Hindlimb muscle (tissue), 1 donor: Measurements from ENCODE around the gene GHDC. TPM values are rescaled to one million over a fixed set of nuclear protein-coding genes. Genes with fewer than 3 reads are reported as not detected.
A peak's percentile ranks its signal among the peaks of the same experiment; 100 is the strongest.

ENCODE experiments used
- DNase-seq: peaks from one replicate; pipeline ENCODE4 v3.0.0-alpha.2; 2013
- polyA plus RNA-seq: library from polyadenylated mRNA; unstranded; fragments of 120-200 nt; gene quantifications from one replicate; pipeline ENCODE4 v1.2.1, GENCODE V29; 2013; ENCODE audit not compliant: insufficient read length

Gene GHDC
- polyA plus RNA-seq, 1 donor = 14.4 TPM

GRCh38 chr17:42181851-42182207, 12.5 kb downstream of the GHDC start:
- DNase-seq = no peak

GRCh38 chr17:42180922-42181850, 13.1 kb downstream of the GHDC start, which contains the start of gene KCNH4:
Gene KCNH4 (minus strand): TSS chr17:42181142. CDS start chr17:42180945, 197 bp downstream.
- peak; percentile 30 for DNase-seq

DNA sequence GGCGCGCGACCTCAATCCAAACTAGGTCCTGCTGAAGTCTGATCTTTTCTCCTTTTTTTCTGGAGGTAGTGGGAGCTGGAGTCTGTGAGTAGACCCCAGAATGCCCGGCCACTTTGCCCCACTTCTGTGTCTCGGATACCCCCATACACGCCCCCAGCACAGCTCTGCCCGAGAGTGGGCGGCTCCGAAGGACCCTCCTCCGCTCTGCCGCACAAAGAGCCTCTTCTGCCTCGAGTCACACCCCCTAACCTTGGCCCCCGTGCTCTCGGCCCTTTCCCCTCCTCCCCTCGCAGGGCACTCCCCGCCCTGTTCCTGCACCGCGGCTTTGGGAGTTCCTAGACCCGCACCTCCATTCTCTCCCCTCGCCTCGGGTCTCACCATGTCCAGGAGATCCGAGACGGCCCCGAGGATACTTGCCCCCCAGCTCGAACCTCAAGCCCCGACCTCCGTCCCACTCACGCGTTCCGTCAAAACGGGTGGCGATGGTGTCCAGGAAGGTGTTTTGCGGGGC, 13.8 kb downstream of the GHDC start:
- DNase-seq = no peak

GRCh38 chr17:42179911-42180410, 14.3 kb downstream of the GHDC start:
- no peak for DNase-seq

DNA sequence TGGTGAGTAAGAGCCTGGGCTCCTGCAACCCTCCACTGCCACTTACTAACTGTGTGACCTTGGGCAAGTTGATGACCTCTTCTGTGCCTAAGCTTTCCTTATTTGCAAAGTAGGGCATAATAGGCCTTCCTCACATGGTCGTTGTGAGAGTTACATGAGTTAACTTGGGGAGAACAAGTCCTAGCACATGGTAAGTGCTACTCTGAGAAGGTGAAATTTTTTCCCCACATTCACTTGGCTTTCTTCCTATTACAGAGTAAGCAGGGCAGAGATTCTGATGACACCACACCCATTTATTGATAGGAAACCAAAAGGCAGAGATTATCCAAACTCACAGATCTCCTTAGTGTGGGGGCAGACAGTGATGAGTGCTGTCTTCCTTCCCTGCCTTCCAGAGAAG, 15.0 kb downstream of the GHDC start:
- DNase-seq = no peak

- no peak for DNase-seq
These were observed 15.5 kb downstream of the GHDC start for GRCh38 chr17:42178817-42179216.

GRCh38 chr17:42177684-42178083, 16.6 kb downstream of the GHDC start:
- no peak for DNase-seq

GRCh38 chr17:42174126-42174783, 20.0 kb downstream of the GHDC start:
- no peak for DNase-seq

GRCh38 chr17:42171831-42172230, 22.5 kb downstream of the GHDC start:
- DNase-seq = no peak

DNA sequence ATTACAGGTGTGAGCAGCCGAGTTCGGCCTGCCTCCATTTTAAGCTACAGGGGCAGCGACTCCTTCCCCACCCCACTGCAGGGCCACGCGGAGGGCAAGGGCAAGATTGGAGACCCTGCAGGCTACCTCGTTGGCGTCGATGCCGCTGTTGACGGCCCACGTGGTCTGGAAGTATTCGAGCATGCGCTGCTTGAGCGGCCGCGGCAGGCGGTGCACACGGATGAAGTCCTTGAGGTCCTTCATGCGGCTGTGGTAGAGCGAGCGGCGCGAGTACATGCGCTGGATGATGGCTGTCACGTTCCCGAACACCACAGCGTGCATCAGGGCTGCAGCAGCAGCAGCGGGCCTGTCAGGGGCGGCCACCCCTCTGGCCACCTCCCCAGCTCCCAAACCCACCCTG, 24.9 kb downstream of the GHDC start:
- DNase-seq = no peak

- no peak for DNase-seq
These were observed 26.5 kb downstream of the GHDC start for GRCh38 chr17:42167807-42168206.

- DNase-seq = no peak
These were observed 28.0 kb downstream of the GHDC start for GRCh38 chr17:42166196-42166763.

GRCh38 chr17:42165751-42166150, 28.5 kb downstream of the GHDC start:
- DNase-seq = no peak

- DNase-seq = no peak
These were observed 30.4 kb downstream of the GHDC start for GRCh38 chr17:42163696-42164407.

- no peak for DNase-seq
These were observed 31.2 kb downstream of the GHDC start for GRCh38 chr17:42163113-42163512.

- no peak for DNase-seq
These were observed 33.8 kb downstream of the GHDC start for GRCh38 chr17:42160531-42160910.

- no peak for DNase-seq
These were observed 34.3 kb downstream of the GHDC start for GRCh38 chr17:42159796-42160530.

DNA sequence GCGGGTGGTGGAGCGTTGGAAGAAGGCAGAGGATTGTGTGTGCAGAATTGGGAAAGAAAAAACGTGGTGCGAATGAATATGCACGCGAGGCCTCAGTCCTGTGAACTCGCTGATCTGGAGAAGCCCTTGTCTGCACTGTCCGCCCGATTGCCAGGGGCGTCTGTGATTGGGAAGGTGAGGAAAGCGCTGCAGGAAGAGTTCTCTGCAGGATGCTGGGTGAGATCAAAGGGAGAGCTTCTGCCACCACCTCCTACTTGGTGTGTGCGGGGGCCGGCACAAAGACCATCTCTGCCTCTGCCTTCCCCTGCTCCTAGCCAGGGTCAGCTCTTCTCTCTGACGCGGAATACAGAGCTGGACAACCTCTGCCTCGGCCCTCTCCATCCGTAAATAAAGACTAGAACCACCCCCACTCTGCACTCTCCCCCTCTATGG, 38.7 kb downstream of the GHDC start:
- no peak for DNase-seq

DNA sequence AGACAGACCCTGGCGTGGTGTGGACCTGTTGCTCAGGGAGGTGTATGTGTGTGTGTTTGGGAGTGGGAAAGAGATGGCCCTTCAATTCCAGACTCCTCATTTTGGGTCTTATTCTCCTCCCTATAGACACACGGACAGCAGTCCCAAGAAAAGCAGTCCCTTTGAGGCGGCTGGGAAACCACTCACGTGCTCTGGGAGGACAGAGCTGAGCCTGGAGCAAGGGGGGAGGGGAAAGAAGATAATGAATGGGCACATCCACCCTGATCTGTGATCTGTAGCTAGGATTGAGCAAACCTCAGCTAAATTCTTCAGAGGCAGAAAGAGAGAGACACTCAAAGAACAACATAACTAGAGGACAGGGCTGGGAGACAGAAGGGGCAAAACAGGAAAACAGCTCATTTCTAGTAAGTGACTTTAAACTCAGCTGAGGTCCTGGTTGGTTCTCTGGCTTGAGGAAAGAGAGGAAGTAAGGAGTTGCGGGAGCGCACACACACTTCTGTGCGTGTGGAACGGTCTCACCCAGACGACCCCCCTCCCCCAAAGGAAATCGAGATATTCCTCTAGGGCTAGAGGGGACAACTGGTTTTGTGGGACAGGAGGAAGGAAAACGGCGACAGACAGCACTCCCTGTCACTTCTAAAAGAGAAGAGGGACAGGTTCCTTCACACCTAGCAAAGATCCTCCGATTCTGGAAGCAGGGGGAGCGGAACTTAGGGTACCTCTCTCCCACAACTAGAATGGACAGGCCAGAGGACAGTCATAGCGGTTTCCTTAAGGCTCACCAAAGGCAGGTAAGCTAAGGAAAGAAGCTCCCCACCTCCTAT, 40.2 kb downstream of the GHDC start:
- no peak for DNase-seq

- DNase-seq = no peak
These were observed 47.2 kb downstream of the GHDC start for GRCh38 chr17:42146911-42147607.
